ENCODE data around the gene ZNF331.

- TF ChIP-seq EP300 (IDR thresholded peaks at IDR 0.05; ENCODE audit: borderline replicate concordance) (no peak), RAD21 (IDR thresholded peaks at IDR 0.05; ENCODE audit: low read depth) (no peak), REST (IDR thresholded peaks at IDR 0.05; ENCODE audit: low read depth) (no peak), TAF1 (IDR thresholded peaks at IDR 0.05; ENCODE audit: low read depth) (no peak), YY1 (IDR thresholded peaks at IDR 0.05; ENCODE audit: low read depth) (no peak), TEAD4 (IDR thresholded peaks at IDR 0.05) (no peak), USF1 (IDR thresholded peaks at IDR 0.05) (no peak), NFIC (IDR thresholded peaks at IDR 0.05) (no peak), EGR1 (IDR thresholded peaks at IDR 0.05) (no peak)
Measured at GRCh38 chr19:53517114-53517741, 20.7 kb upstream of the ZNF331 start.
